Kasumi-1 (cell line): ENCODE measurements around the gene SCT.
A peak's percentile ranks its signal among the peaks of the same experiment; 100 is the strongest.

Experiments
- DNase-seq, 2 experiments: peaks; one replicate each; lab custom pipeline; 2025; lab: John Stamatoyannopoulos, UW

SCT gene

DNA sequence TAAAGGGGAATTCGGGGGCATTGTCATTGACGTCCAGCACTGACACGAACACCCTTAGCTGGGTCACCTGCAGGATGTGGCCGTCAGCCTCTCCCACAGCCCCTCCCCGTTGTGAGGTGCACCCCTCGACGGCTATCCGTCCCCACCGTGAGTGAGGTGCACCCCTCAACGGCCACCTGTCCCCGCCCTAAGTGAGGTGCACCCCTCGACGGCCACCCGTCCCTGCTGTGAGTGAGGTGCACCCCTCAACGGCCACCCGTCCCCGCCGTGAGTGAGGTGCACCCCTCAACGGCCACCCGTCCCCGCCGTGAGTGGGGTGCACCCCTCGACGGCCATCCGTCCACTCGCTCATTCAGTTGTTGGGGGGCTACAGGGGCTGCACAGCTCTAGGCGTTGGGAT is 5.1 kb downstream of the SCT start:
- DNase-seq: no peak

DNA sequence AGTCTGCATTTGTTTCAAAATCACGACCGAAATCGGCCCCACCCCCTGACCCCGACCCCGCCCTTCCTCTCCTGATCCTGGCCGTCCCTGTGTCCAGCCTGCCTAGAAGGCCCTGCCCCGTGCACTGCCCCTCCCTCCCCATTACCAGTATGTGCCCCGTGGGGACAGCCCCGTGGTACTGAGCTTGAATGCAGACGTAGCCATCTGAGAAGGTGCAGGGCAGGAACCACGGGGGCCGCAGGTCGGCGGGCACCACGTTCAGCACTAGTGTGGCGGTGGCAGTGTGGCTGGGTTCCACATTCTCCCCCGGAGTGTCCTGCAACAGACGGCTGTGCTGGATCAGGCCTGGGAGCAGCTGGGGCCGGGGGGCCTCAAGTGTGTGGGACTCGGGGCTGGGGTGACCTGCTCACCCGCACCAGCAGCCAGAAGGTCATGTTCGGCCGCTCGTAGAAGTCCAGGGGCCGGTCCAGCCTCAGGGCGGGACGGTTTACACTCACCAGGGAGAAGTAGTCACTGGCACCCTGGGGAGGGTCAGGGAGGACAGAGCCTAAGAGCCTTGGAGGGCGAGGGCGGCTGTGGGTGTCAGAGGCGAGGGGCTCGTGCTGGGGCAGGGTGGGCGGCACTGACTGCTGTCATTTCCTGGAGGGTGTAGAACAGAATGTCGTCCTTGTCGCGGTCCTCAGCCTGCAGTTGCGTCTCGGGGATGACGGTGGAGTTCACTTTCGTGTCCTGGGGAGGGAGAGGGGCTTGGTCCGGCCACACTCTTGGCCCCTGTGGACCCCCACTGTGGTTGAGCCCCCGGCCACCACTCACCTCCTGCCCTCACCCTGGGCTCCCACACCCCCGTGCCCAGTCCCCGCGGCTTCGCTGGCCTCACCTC is 5.8 kb downstream of the SCT start:
- no peak for DNase-seq

DNA sequence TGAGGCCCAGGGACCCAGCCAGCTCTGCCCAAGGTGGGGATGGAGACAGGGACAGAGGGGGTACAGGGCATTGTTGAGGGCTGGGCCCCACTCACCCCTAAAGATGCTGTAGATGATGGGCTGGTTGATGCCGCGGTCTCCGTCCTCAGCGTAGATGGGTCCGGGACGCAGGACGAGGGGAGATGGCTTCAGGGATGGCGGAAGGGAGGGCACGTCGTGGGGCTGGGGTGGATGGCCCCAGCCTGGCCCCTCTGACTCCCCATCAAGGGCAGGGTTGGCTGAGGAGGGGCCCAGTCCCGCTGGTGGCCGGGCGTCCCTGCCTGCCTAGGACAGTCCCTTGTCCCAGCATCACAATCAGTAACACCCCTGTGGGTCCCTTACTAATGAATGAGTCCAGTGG is 6.8 kb downstream of the SCT start:
- no peak for DNase-seq

DNA sequence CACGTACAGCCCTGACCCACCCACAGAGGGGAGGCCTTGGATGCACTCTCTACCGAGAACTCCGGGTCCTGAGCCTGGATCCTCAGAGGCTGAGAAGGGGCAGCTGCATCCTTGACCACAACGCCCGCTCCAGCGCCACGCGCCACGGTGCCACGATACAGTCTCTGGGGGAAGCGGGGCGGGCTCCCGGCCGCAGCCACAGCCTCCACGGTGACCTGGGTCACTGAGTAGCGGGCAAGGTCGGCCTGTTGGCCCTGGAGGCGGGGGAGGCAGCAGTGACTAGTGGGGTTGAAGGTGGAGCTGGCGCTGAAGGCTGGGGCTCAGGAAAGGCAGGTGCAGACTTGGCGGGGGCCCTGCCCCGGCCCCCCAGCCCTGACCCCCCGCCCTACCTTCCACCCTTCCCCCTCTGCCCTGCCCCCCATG is 7.3 kb downstream of the SCT start:
- DNase-seq: no peak

DNA sequence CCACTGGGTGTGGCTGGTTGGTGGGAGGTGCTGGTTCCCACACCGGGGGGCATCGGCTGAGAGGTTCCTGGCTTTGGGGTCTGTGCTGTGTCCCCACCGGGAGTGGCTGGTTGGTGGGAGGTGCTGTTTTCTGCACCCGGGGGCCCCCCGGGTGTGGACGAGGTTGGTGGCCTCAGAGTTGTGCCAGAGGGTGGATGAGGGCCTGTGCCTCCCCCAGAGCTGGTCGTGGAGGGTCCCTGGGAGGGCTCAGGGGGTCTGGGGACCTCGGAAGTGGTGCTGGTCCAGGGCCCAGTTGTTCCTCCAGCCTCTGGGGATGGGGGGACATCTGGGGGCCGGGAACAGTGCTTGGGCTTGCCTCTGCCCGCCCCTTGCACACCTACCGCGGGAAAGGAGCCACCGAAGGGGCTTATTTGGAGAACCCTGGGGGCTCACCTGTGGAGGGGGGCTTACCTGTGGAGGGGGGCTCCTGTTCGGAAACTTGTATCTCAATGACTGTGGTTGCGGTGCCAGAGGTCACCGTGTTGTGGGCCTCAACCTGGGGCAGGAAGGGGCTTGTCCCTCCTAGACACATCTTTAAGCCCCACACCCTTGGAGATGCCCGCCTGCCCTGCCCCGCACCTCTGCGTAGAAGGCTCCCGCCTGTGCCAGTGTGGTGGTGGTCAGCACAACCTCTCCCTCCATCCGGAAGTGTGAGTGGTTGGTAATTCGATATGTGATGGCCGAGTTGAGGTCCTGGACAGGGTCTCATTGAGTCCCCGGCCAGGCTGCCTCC is 7.9 kb downstream of the SCT start:
- DNase-seq: no peak

DNA sequence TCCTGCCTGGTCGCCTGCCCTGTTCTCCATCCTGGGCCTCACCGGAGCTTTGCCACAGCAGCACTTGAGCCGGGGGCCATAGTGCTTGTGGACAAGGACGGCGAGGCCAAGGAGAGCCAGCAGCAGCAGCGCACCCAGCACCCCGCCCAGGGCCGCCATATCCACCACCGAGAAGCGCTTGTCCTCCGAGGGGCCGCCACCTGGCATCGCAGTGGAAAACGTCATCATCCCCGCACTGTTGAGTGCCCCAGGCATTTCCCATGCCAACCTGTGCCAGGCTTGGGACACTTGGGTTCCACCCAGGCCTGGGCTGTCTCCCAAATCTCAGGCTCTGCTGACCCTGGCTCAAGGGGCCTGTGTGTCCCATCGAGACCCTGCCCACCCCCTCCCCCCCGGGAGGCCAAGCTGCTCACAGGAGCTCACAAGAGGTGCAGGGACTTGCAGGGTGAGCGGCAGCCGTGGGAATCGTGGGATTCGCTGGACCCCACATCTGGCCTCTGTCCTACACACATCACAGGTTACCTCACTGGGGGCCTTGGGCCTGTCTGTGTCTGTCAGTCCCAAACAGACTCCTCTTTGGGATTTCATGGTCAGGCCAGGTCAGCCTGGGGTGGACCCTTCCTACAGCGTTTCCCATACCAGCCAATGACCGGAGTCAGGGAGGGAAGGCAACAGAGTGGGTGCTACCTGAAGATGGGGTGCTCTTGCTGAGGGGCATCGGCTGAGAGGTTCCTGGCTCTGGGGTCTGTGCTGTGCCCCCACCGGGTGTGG is 8.9 kb downstream of the SCT start:
- DNase-seq: no peak

DNA sequence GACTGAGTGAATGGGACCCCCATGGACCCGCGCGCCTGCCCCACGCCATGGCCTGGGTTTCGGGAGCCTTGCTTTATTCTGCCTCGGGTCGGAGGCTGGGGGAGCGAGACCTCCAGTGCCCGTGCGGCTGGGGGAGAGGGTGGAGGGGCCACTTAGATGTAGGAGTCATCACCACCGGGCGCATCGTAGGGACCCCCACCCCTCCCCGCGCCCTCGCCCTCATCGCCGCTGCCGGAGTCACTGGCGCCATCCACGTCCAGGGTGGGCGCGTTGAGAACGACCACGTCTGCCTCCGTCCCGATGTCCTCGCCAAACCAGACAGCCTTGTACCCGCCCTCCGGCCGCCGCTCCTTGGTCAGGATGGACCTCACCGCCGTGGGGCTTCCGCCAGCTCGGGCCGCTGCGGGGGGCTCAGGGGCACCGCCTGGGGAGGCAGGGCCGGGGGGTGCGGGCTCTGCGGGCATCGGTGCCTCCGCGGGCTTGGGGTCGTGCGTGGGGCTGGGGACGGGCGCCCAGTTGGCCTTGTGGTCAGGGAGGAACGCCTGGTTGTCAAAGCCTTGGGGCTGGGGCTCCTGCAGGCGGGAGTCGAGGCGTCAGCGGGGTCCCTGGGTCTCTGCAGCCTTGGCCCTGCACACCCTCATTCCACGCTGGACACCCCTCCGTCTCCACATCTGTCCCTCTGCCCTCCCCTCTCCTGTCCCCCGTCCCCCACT is 9.6 kb downstream of the SCT start:
- no peak for DNase-seq

DNA sequence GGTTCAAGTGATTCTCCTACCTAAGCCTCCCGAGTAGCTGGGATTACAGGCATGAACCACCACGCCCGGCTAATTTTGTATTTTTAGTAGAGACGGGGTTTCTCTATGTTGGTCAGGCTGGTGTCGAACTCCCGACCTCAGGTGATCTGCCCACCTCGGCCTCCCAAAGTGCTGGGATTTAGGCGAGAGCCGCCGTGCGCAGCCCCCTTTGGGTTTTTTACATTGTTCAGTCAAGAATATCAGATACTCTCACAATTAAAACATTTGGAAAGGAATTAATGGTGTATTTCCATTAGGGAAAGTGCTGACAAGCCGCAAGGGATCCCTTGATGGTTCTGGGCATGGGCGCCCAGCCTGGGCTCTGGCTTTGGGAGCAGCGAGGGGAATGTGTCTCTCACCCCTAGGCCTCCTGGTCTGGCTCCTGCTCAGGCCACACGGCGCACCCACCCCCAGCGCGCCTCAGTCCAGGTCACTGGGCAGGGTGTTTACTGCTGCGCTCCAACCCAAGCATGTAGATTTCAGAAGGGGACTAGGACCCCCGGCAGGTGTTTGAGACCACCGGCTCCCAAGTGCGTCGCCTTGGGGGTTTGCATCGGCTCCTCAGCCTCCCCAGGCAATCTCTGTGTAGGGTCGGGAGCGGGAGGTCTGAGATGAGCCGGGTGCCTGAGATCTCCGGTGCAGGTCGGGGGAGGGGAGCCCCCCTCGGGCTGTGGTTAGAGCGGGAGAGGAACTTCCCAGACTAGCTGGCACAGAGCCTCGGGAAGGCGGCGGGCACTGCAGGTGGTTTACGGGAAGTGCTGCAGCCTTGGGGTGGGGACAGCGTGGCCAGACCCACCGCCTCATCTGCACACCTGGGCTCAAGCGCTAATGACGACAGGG is 10.4 kb downstream of the SCT start:
- no peak for DNase-seq

DNA sequence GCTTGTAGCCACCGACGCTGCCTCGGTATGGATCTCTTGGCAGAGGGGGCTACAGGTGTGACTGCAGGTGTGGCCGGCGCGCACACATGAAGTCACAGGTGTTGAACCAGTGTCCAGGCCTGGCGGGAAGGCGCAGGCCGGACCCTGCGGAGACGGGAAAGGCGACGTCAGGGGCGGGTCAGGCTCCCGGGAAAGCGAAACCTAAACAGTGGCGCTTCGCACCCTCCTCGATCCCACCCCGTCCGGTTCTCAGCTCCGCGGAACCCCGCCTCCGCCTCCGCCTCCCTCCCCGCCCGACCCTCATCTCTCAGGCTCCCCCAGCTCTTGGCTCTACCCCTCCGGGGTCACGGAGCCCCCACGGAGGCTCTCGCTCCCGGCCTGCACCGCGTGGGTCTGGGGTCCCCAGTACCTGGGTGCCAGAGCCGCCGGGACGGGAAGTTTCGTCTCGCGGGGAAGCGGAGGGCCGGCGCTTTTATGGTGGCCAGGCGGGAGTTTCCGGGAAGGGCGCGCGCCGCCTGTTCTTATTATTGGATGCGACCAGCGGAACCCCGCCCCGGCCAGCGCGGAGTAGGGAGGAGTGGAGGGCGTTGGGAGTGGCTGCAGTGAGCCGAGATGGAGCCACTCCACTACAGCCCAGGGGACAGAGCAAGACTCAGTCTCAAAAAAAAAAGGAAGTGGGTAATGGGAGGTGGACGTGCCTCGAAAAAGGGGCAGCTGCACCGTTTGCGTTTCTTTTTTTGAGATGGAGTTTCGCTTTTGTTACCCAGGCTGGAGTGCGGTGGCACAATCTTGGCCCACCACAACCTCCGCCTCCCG is 11.3 kb downstream of the SCT start, which contains the start of gene IRF7:
Gene IRF7 (minus strand): TSS at position 447 of the 816 bp plus-strand sequence. CDS start 586 bp downstream, outside the sequence.
- peak; percentile 98 for DNase-seq

DNA sequence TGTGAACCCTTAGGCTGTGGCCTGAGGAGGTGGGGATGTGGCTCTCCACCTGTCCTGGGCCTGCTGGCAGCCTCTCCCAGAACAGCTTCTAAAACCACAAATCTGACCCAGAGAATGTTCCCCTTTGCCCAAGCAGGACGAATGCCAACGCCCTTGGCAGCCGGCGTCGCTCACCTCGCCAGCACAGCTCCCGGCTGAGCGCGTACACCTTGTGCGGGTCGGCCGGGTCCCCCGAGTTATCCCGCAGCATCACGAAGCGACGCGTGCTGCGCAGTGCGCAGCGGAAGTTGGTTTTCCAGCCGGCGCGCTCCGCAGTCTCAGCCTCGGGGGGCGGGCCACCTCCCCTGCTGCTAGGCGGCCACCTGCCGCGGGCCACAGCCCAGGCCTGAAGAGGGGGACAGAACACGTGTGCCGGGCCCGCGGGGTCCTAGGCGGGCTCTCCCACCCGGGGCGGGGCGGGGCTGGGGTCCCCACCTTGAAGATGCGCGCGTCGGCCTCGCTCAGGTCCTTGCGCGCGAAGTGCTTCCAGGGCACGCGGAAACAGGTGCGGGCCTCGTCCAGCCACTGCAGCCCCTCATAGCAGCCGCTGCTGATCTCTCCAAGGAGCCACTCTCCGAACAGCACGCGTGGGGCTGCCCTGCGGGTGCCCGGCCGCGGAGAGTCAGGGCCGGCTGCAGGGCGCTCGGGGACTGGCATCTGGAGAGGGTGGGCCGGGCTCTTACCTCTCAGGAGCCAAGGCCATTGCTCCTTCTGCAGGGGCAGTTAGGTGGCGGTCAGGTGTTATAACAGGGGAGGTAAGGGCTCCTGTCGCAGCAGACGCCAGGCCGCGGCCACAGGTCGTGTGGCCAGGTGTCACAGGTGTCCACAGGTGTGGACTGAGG is 12.1 kb downstream of the SCT start:
- no peak for DNase-seq

DNA sequence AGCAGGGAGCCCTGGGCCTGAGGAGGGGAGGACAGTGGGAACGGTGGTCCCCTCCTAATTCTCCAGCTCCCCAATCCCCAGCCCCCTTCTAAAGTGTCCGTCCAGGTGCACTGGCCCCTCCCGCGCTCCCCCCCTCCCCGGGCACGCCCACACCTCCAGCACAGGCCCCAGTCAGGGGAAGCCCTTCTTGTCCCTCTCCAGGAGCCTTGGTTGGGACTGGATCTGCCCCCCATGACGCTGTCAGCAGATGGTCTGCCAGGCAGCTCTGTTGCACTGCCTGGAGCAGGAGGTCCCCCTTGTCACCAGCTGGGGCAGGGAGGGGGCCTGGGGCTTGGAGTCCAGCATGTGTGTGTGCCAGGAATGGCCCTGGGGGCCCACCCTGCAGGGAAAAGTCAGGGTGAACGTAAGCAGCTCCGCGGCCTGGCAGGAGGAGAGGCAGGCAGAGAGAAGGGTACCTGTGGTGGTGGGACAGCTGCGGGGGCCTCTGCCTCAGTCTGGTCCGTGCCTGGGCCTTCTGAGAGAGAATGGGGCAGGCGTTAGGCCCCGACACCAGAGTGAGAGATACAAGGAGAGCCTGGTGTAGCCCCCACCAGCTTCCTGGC is 12.9 kb downstream of the SCT start:
- no peak for DNase-seq

DNA sequence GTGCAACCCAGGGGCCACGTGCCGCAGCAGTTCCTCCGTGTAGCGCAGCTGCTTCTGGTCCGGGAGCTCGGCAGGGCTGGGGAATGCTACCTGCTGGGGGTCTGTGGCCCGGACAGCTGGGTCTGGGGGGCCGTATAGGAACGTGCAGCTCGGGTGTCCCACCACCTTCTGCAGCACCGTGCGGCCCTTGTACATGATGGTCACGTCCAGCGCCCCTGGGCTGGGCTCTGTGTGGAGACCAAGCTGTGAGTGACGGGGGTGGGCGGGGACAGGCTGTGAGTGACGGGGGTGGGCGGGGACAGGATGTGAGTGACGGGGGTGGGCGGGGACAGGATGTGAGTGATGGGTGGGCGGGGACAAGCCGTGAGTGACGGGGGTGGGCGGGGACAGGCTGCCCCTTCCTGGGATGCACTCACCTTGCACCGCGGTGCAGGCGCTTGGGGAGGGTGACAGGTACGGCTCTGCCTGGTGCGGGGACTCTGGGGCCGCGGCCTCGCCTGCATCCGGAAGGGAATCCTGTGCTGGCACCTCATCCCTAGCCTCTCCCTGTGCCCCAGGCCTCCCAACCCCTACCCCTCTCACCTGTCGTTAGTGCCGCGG is 13.5 kb downstream of the SCT start:
- peak; percentile 34 to 37 for DNase-seq

DNA sequence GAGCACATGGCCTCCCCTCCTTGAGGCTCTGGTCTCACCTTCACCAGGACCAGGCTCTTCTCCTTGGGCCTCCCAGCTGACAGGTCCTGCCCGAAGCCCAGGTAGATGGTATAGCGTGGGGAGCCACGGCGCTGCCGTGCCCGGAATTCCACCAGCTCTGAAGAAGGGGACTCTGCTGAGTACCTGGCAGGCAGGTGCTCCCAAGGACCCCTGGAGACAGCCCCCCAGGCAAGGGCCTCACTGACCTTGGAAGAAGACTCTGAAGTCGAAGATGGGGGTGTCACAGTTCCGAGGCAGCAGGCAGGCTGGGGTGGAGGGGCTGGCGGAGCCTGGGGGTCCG is 14.1 kb downstream of the SCT start:
- no peak for DNase-seq

DNA sequence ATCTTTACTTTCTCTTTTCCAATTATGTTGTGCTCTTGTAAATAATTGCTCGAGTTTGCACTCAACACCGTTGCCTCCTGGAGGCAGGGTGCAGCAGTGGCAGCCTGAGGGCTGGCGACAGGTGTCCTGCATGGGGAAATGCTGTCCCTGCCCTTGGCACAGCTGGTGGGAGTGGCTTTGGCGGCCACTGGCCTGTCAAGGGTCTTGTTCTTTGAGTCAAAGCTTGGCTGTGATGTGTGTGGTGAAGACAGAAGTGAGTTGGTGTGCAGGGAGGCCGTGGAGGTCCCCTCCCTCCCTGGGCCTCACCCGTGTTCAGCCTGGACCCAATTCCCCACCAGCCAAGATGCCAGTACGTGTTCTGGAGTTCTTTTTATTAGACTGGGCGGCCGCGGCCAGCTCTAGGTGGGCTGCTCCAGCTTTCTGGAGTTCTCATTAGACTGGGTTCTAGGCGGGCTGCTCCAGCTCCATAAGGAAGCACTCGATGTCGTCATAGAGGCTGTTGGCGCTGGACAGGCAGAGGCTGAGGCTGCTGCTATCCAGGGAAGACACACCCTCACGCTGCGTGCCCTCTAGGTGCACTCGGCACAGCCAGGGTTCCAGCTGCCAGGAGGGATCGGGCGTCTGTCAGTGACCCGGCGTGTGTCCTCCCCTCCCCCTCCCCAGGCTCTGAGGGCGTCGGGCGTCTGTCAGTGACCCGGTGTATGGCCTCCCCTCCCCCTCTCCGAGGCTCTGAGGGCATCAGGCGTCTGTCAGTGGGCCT is 14.6 kb downstream of the SCT start:
- peak; percentile 9 to 34 for DNase-seq

DNA sequence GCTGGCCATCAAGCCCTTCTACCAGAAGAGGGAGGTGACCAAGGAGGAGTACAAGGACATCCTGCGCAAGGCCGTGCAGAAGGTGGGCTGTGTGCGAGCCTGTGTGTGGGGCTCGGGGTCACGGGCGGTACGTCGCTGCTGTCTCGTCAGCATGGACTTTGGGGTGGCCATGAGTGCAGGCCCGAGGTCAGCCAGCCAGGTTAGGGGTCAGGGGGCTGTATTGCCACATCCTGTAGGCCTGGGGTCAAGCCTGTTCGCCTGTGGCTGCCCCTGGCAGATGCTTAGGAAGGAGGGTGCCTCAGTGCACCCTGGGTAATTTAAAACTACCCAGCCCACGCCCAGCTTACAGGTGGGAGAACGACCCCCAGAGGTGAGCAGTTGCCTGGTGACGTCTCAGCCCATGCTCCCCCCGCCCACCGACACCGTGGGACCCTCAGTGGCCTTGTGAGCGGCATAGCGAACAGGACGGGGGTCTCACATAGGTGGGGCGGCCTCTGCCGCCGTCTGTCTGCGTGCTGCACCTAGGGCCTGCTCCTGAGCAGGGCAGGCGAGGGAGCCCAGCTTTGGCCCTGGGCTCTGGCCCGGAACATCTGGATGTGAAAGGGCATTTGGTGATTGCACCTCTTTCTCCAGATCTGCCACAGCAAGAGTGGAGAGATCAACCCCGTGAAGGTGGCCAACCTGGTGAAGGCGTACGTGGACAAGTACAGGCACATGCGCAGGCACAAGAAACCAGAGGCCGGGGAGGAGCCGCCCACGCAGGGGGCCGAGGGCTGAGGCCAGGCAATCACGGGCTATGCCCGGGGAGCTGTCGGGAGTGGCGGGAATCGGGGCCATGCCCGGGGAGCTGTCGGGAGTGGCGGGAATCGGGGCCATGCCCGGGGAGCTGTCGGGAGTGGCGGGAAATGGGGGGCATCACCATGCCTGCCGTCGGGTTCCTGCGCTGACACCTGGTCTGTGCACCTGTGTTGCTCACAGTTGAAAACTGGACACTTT is 15.7 kb downstream of the SCT start:
- no peak for DNase-seq

DNA sequence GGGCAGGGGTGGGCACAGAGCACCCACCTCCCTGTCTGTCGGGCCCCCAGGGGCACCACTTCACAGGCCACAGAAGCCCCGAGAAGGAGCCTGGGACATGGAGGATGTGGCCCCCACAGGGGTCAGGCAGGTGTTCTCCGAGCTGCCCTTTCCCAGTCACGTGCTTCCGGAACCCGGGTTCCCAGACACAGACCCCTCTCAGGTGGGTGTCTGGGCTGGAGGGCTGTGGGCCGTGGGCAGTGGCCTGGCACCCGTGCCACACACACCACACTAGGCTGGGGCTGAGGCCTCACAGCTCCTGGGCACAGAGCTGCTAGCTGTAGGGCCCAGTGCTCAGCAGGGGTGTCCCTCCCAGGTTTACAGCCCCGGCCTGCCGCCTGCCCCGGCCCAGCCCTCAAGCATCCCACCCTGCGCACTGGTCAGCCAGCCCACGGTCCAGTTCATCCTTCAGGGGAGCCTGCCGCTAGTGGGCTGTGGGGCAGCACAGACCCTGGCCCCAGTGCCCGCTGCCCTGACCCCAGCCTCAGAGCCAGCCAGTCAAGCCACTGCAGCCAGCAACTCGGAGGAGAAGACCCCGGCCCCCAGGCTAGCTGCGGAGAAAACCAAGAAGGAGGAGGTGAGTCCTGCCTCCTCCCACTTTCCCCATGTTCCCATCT is 16.7 kb downstream of the SCT start:
- DNase-seq: no peak
